Skin of body (tissue), 2 donors: ENCODE data around the gene EPB41L3. TPM values are rescaled to one million over a fixed set of nuclear protein-coding genes. Genes with fewer than 3 reads are reported as not detected.
"Not testable (repeated sequence)": the region's sequence is repeated elsewhere in the genome, so short reads cannot be mapped to it uniquely, and the experiment has no call there.

Experiments
- DNase-seq: peaks from one replicate; lab custom pipeline; 2025; lab: John Stamatoyannopoulos, UW
- total RNA-seq: library from RNA; depleted of rRNA; stranded (reverse); fragments of >200 nt; gene quantifications from one replicate; pipeline ENCODE4 v1.2.3, GENCODE V29; 2014

EPB41L3 gene
- total RNA-seq, 1 donor from 2014 or later, result 40.1 TPM

DNA sequence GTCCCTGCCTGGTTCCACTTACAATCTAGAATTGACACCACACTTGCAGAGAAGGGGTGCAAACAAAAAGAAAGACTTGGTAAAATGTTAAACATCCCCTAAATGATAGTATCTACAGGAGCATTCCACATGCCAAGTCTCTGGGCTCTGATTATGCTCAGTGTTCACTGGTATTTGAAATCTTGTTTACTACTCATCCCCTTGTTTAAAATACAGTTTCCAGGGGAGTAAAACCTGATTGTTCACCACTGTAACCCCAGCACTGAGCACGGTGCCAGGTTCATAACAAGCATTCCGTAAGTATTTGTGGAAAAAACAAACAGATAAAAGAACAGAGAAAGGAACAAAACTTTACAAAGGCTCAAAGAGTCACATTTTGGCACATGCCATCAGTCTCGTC lies 11.7 kb downstream of the EPB41L3 start:
- no peak for DNase-seq

DNA sequence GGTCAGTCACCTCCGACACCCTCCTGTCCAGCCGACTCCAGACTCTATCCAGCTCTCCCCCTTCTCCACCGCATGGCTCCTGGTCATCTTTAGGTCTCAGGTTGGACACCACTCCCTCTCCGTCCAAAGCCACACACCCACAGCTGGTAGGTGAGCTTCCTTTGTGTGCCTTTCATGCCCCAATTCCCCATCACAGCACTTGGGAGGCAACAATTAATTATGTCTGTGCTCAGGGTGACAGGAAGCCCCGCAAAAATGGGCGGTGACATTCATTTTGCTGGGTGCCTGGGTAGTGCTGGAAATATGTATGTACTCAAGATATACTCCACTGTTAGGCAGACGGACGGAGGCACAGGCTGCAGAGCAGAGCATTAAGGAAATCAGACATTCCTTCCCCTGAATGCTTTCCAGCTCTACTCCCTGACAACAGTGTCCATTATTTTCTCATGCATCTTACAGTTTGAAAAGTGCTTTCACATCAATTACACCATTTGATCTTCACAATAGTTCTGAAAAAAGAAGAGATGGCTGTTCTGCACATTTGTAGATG lies 13.1 kb downstream of the EPB41L3 start:
- no peak for DNase-seq

DNA sequence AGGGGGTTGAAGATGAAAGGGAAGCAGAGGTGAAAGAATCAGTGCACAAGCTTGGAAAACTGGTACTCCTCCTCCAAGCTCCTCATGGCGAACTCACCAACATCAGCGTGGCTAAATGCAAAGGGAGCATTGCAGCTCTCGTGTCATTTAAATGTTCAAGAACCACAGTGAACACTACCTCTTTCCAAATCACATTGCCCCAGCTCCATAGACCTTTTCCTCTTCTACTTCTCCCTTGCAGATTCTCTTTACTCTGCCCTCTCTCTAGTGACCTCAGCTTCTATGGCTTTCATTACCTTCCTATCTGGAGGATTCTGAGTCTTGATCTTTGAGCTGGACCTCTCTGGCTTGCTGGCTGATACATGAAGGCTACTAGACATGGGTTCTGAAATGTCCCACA lies 14.3 kb downstream of the EPB41L3 start:
- DNase-seq, result no peak

DNA sequence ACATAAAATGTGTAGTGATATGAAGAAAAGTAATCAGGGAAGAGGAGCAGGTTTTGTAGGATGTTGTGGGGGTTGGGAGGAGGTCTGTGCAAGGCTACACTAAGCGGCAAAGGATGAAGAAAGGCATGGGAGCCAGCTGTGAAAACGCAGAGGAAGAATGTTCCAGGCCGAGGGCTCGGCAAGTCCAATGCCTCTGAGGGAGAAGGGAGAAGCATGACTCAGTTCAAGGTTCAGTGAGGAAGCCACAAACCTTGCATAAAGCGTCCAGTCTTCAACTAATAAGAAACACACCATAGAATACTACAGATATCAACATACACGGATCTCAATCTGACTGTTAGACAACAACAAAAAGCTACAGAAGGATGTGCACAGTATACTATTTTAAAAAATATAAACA lies 16.2 kb downstream of the EPB41L3 start:
- no peak for DNase-seq

DNA sequence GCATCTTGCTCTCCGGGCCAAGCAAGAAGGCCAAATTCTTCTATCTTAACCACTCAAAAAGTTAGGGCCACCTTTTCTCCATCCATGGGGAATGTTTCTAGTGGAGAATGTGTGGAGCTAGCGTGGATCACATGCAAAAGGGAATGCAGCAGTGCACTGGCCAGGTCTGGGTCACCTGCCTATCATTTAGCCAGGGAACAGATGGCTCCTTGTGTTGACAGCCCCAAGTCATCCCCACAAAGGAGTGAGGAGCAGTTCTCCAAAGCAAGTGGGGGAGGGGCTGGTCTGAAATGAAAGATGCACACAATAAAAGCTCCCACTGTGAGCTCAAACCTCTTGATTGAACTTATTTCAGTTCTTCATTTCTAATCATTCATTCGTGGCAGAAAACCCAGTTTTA lies 19.1 kb downstream of the EPB41L3 start:
- DNase-seq, result no peak

DNA sequence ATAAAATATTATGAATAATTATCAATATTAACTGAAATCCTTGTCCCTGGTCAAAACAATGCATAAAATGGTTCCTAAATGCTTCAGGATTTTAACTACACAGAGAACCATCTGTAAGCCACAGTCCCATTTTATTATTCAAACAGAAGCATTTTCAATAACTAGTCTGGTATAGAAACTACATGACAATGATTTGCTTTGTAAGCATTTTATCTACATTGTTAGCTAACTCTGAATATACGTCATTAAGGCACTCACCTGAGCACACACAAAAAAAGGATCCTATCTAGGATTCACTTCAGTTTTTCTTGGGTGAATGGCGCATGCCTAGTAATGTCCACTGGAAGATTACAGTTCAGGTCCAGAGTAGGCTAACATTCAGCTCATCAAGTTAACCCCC lies 22.8 kb downstream of the EPB41L3 start:
- no peak for DNase-seq

DNA sequence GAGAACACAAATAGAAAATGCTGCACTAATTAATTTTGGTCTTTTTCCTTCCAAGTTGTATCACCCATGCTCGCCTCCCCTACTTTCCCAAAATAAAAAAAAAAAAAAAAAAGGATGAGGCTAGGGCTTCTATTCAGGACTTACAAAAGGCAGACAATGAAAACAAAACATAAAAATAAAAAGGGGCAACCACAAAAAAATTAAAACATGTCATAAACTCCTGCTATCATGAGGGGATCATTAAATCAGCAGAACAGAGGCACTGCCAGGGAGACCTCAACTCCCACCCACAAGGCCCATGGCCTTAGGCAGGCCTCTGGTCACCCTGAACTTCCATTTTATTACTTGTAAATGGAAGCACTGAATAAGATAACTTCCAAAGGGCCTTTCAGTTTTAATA lies 23.3 kb downstream of the EPB41L3 start:
- no peak for DNase-seq

DNA sequence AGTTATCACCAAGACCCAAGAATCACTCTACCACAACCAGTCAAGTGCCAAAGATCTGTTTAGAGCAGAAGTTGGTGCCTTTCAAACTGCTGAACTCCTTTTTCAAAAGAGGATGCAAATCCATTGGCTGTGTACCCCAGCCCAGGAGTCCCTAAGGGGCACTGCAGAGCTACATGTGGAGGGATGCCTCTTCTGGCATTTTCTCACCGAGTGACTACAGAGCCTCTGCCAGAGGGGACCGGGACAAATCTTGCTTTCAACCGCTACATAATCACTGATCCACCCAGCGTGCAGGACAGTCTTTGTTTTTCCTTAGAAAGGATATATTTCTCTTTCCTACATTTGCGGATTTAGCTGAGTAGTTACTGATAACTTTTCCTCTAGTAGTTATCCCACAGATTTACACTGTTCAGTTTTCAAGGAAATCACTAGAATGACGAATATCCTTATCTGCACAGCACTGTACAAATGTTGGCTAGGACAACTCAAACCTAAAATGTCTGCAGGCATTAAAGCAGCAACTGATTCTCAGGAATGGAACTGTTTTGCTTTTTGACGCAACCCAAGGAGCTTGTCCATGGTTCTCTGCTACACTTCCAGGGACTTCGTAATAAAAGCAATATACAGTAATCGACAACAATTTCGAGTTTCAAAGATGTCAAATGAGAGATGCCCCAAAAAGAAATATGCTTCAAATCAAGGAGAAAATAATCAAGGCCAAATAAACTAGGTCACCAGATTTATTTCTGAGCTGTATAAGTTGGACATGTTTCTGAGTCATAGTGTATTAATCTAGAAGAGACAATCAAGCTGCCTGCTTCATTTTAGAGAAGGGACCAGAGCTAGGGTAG lies 24.1 kb downstream of the EPB41L3 start:
- DNase-seq, result no peak

DNA sequence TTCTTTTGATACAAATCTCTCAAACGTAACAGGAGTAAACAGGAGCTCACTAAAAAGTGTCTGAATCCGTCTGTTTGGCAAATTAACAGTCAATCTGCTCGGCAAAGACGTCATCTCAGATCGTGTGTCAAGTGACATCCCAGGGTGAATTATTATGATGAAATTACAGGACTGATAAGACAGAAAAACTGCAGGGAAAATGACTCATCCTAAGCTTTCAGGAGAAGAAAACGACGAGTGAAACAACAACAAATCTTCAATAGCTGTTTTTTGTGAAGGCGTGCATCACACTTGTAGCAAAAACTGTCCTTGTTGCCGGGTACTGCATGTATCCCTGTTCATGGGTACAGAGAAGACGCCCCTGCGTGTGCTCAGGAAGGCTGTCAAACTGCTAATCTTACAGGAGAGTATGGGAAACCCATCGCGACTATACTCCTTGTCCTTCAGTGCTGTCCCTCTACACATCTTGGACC lies 24.9 kb downstream of the EPB41L3 start:
- no peak for DNase-seq

DNA sequence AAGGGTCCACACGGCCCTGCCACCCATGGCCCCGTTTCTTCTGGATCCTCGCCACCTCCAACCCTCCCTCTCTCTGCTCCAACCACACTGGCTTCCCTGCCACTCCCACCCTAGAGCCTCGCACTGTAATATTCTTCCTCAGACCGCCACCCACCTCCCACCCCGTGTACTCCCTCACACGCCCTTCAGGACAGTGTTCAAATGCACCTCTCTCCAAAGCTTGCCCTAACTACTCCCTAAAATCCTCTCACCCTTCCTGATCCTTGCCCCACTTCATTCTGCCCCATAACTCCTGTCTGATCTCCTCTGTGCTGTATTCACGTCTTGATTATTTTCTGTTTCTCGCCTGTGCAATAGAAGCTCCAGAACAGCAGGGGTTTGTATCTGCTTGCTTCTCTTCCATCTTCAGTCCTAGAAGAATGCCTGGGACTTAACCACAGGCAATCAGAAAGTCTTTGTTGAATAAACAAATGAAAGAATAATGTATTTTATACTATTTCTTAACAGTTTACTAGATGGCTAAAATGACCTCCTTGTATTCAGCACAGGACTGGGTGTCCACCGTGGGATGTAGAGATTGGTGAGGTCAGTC lies 25.5 kb downstream of the EPB41L3 start:
- DNase-seq, result no peak

DNA sequence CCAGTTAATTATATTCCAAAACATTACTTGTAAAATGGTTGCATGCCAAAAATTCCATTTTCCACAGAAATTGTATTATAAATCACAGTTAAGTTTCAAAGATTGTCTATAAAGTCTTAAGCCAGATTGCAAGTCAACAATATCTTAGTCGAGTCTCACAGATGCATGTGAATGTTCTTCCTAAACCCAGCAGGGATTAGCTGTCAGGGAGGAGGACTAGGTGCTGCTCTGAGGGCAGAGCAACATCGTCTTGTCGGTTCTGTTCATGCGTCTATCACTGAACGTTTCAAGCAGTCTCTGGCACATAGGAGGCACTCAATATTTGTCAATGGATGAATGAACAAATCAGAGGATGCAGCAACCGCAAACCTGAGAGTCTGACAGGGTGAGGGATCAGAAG lies 27.0 kb downstream of the EPB41L3 start:
- no peak for DNase-seq

DNA sequence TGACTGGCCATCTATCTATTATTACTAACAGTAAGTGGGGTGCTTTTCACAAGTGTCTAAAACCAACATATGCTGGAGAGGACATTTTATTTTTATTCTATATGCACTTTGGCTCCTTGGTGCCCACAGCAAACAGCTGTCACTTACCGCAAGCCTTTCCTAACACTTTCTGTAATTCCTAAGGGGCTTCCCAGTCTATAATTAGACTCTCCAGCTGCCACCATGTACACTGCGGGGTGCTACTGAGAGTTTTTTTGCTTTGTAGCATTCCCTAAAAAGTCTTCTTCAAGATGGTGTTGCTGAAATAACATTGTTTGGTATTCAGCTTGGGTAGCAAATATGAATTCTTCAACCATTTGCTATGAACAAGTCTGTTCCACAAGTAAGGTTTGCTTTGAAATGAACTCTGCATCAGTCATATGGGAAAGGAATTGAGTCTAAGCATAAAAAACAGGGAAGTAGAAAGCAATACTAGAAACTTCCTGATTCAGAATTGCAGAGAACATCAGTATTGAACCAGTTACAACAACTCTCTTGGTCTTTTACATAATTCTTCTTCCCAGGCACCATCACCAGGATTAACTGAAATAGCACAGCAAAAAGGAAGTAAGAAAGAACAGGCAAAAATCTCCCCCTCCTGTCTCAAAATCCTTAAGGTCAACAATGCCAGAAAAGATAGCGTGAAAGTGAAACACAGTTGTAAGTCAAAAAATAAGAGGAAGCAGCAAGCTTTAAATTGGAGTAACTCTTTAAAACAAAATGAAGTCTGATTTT lies 28.6 kb downstream of the EPB41L3 start:
- peak; percentile 55 for DNase-seq

DNA sequence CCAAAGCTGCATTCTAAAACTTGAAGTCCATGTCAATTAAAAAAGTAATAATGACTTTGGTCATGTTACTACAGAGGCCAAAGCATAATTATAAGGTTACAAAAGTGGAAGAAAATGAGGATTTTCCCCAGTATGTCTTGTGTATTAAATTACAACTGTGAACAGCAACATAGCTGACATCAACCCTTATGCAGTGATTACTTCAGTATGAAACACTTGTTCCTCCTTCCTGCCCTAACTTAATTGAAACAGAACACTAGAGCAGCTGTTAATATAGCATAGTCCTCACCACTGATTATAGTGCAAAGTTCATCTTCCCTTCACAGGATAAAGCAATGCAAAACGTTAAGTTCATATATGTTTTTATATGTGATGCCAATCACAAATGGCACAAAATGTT lies 29.9 kb downstream of the EPB41L3 start:
- DNase-seq, result no peak

DNA sequence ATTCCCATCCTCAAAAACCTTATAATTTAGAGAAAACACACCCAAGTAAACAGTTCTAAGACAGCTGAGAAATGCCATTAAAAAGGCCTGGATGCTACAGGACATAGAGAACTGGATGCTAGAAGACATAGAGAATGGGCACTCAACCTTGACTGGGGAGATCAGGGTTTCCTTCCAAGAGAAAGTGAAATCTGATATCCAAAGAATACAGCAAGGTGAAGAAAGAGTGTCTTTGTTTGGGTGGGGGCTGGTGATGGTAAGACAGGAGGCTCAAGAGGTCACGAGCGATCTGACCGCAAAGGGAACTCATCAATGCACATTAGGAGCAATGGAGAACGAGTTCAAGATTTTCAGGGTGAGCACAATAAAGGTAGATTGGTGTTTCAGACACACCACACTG lies 31.6 kb downstream of the EPB41L3 start:
- DNase-seq, result no peak

DNA sequence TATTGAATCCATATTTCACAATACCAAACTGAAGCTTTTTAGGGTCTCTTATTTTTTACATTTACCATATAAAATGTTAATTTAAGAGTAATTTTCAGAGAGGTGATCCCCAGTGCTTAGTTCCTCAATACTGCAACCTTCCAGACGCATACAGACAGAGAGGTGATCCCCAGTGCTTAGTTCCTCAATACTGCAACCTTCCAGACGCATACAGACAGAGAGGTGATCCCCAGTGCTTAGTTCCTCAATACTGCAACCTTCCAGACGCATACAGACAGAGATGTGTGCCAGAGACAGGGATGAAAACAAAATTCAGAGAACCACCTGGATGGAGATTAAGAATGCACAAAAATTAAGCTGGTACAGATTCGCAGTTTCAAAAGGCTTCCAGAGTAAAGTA lies 32.3 kb downstream of the EPB41L3 start:
- not testable (repeated sequence) for DNase-seq

DNA sequence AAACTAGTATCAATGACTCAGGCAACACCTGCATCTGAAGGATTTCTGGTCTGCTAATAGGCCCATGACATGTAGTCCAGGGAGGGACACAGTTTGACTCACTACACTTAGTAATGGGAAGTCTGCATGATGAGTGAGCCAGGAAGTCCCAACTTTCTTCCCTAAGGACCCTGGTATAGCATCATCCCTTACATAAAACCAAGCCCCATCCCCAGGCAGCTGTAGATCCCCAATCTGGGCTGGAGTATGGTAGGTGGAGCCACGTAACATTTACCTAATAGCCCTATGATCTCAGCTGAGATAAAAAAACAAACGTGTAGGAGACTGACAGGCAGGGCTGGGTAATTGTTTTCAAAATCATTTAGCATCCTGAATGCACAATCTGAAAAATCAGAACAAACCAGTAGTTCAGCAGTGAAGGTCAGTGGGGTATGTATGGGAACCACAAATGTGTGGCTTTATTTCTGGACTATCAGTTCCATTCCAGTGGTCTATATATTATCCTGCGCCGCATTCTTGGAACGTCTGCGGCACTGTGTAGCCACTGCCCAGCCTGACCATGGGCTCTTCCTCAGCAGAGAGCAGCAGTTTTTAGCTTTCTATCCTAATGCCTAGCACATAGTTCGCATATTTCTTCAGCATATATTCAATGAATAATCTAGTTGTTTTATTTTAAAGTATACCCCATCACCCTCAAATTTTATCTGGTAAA lies 33.5 kb downstream of the EPB41L3 start:
- DNase-seq, result no peak

DNA sequence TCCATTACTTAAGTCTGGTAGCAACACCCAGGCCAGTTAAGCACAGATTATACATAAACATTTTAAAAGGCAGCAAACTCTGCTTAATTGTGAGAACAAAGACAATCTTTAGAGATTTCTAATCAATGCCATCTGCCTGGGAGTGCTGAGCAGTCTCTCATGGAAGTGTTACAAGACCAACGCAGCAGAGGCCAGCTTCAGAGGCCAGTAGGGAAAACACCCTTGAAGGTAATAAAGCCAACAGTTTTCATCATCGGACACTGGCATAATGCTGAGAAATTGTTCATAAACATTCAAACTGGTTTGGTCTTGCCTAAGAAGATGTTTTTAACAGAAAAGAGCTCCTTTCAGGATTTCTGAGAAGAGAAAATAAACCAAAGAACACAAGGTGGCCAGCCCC lies 35.0 kb downstream of the EPB41L3 start:
- DNase-seq, result no peak

DNA sequence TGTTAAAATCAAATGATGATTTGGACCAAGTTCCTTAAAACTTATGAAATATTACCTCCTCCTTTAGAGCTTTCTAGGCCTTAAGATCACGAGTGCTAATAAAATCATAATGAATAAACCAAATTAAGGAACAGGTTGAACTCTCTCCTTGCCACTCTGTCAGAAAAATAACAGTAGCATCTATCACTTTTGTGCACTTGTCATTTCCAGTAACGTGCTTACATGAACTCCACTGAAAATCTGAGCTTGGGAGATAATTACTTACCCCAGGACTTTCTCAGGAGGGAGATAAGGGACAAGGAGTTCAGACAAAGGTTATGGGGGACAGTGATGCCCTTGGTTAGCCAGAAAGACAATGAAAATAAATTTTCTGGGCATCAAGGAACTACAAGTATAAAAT lies 36.0 kb downstream of the EPB41L3 start:
- no peak for DNase-seq

DNA sequence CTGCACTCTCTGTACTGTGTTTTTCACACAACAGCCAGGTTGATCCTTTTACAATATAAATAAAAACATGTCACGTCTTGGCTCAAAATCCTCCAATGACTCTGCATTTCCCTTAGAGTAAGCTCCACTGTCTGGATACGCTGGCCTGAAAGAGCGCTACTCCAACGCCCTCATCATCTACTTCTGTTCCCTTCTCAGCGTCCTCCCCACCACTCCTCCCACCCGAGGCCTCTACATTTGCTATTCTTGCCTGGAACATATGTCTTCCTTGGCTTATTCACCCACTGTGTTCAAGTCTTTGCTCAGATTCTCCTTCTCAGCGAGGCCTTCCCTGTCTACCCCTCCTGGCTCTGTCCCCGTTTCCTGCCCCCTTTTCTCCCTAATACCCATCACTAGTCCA lies 37.6 kb downstream of the EPB41L3 start:
- no peak for DNase-seq

DNA sequence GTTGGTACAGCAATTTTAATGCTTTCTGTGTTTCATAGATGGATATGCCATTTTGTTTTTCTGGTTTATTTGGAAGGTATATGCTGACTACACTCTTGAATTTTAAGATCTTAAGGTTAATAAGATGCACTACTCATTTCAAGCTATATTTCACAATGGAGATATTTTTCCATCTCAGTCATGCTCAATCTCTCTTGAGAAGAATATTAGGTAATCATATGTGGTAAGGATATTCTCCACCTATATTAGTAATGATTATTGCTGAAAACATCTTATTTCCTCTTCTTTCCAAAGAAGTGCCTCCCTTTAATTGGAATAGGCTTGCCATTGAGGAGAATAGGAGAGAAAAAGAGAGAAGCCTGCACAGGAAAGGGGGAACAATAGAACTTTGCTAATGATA lies 40.1 kb downstream of the EPB41L3 start:
- no peak for DNase-seq

DNA sequence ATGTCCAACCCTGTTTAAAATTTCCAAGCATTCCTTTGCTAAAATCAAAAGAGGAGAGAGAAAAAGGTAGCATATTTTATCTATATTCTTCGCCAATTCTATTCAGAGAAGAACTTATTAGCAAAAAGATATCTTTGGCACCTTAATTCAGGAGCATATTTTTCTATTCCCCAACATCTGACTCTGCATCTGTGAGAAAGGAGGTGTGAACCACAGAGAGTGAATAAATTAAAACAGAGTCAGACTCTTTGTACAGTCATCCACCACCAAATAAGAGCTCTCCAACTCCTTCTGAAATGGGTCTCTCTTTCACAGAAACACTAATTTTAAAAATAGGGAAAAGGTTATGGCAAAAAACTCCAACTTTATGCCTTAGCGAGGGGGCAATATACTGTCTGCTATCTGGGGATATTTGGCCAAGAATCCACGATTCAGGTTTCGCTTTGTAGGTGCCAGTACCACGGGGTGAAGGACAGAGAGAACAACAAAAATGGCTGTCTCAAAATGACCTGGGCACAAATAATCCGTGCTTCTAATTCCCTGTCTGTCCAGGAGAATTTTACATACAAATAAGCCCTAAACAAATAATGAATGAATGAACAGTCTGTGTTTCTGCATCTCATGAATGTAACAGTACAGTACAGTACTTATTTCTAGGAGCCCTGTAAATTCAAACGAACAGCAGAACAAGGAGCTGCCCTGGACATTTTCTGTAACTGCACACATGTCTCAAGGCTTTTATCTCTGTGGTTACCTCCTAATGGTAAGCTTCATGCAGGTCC lies 43.4 kb downstream of the EPB41L3 start:
- DNase-seq, result no peak
